Uterus (tissue), 2 donors: ENCODE measurements around the gene AEBP1.

ENCODE experiments used
- POLR2A ChIP-seq, 2 donors: fragments of 450-650 bp; IDR thresholded peaks; one replicate each; pipeline ENCODE4 v1.6.1; 2016; ENCODE audit warnings: antibody characterized with exemption in 2 of 2, mild to moderate bottlenecking in 1 of 2, moderate library complexity in 1 of 2
- TF ChIP-seq, protein P1 (sequence below), 4 experiments: fragments of 200-600 bp in 2 of 4; fragments of 450-650 bp in 2 of 4; sonication (generic) in 2 of 4; IDR thresholded peaks; one replicate each; pipeline ENCODE4 v1.5.1; 2016 to 2019; ENCODE audit warnings: antibody characterized with exemption in 4 of 4, mild to moderate bottlenecking in 2 of 4, moderate library complexity in 1 of 4

DNA sequence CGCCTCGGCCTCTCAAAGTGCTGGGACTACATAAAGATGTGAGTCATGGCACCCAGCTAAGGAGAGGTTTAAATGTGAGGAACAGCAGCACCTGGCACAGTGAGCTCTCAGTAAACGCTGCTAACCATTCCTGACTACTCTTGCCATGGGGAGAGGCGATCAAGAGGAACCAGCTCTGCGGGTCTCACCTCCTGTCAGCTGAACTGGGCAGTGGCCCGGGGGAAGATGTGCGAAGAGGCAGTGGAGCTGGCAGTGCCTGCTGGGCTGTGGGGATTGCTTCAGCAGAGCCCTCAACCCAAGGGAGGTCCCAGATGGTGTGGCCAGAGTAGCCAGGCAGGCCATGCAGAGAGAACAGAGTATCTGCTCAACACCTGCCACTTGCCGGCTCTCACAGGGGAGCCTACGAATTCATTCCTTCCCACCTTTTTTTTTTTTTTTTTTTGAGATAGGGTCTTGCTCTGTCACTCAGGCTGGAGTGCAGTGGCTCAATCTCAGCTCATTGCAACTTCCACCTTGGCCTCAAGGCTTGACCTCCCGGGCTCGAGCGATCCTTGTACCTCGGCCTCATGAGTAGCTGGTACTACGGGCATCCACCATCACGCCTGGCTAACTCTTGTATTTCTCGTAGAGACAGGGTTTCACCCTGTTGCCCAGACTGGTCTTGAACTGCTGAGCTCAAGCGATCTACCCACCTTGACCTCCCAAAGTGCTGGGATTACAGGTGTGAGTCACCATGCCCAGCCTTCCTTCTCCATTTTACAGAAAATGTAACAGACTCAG, 28.7 kb upstream of the AEBP1 start:
- TF ChIP-seq POLR2A (IDR thresholded peaks at IDR 0.05) = no peak
- TF ChIP-seq, protein P1, sequence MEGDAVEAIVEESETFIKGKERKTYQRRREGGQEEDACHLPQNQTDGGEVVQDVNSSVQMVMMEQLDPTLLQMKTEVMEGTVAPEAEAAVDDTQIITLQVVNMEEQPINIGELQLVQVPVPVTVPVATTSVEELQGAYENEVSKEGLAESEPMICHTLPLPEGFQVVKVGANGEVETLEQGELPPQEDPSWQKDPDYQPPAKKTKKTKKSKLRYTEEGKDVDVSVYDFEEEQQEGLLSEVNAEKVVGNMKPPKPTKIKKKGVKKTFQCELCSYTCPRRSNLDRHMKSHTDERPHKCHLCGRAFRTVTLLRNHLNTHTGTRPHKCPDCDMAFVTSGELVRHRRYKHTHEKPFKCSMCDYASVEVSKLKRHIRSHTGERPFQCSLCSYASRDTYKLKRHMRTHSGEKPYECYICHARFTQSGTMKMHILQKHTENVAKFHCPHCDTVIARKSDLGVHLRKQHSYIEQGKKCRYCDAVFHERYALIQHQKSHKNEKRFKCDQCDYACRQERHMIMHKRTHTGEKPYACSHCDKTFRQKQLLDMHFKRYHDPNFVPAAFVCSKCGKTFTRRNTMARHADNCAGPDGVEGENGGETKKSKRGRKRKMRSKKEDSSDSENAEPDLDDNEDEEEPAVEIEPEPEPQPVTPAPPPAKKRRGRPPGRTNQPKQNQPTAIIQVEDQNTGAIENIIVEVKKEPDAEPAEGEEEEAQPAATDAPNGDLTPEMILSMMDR (IDR thresholded peaks at IDR 0.05) = no peak
